ENCODE measurements around the gene FBXW11. TPM values are rescaled to one million over a fixed set of nuclear protein-coding genes. Genes with fewer than 3 reads are reported as not detected.
"Not testable (repeated sequence)": the region's sequence is repeated elsewhere in the genome, so short reads cannot be mapped to it uniquely, and the experiment has no call there.

Gene FBXW11
- total RNA-seq, 1 experiment from 2014 or later = 69.2 TPM

- Histone ChIP-seq H3K9me2 (replicated peaks; ENCODE audit: low read length) (no peaks in the 10 kb centered on the region), H3F3A (ENCODE audit: low read length, unreplicated experiment) (no peaks in the 10 kb centered on the region), H3K79me2 (ENCODE audit: low read length) (peaks cover 96% of the 10 kb centered on the region), H3K4me1 (ENCODE audit: insufficient read depth, low read length) (no peaks in the 10 kb centered on the region), H2AFZ (ENCODE audit: low read length) (no peak overlapping the region), H4K20me1 (ENCODE audit: low read length) (peaks cover 9% of the 10 kb centered on the region; the same call in 1 of the 2 replicates), H3K4me2 (ENCODE audit: low read length) (no peak overlapping the region), H3K4me3 (ENCODE audit: low read length) (no peak overlapping the region), H3K9ac (ENCODE audit: low read length) (no peak overlapping the region), H3K27me3 (ENCODE audit: low read length) (no peaks in the 10 kb centered on the region), H3K36me3 (ENCODE audit: low read depth, low read length) (peaks cover 46% of the 10 kb centered on the region), H3K27ac (ENCODE audit: low read length) (no peak overlapping the region), H3K9me3 (ENCODE audit: low read length) (peaks cover 22% of the 10 kb centered on the region; the same call in 1 of the 2 replicates)
- POLR2A ChIA-PET (ENCODE audit: unreplicated experiment) = no interaction called here
- DNase-seq (no peak), ATAC-seq (no peak)
- CTCF ChIA-PET = no interaction called here
- no TSS peak for BruUV-seq (replicated peaks)
- intact Hi-C loops (cut with micrococcal nuclease) = no loop called here
- TF ChIP-seq CTCF (conservative IDR thresholded peaks at IDR 0.05; ENCODE audit: low read depth, low read length) (no peak), EZH2phosphoT487 (IDR thresholded peaks at IDR 0.05; ENCODE audit: borderline replicate concordance, low read length) (no peak)
Observed at GRCh38 chr5:171978519-171978918, 27.9 kb downstream of the FBXW11 start.

DNA sequence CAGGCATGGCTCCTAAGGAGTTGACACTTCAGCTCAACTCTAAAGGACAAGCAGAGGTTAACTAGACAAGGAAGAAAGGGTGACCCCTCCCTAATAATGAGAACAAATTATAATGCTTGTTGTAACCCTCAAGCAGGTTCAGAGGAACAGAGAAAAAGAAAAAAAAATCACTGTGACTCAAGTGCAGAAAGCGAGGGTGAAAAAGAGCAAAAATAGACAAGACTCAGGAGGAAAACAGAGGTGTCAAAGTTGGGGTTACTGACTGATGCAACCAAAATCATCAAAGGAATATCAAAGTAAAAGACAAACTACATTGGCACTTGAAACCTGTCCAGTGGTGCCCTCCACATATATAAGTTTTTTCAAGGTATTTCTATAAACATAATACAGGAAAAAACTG is 28.4 kb downstream of the FBXW11 start:
- intact Hi-C loops (cut with micrococcal nuclease) = no loop called here
- TF ChIP-seq EZH2 (IDR thresholded peaks at IDR 0.05; ENCODE audit: low read length, unreplicated experiment) = no peak
- no peak for TF ChIP-seq EZH2phosphoT487 (IDR thresholded peaks at IDR 0.05; ENCODE audit: borderline replicate concordance, low read length)
- Histone ChIP-seq H3K36me3 (ENCODE audit: low read depth, low read length) (peaks cover 46% of the 10 kb centered on the region), H3K79me2 (ENCODE audit: low read length) (peaks cover 96% of the 10 kb centered on the region), H3K27ac (ENCODE audit: low read length) (no peak overlapping the region), H3K9ac (ENCODE audit: low read length) (no peak overlapping the region), H3F3A (ENCODE audit: low read length, unreplicated experiment) (no peaks in the 10 kb centered on the region), H2AFZ (ENCODE audit: low read length) (no peak overlapping the region), H3K9me3 (ENCODE audit: low read length) (peaks cover 22% of the 10 kb centered on the region; the same call in 1 of the 2 replicates), H3K4me1 (ENCODE audit: insufficient read depth, low read length) (no peaks in the 10 kb centered on the region), H3K9me2 (replicated peaks; ENCODE audit: low read length) (no peaks in the 10 kb centered on the region), H3K27me3 (ENCODE audit: low read length) (no peaks in the 10 kb centered on the region), H3K4me3 (ENCODE audit: low read length) (no peak overlapping the region), H3K4me2 (ENCODE audit: low read length) (no peak overlapping the region), H4K20me1 (ENCODE audit: low read length) (peaks cover 12% of the 10 kb centered on the region; the same call in 1 of the 2 replicates)
- DNase-seq (no peak), ATAC-seq (no peak)
- no TSS peak for BruUV-seq (replicated peaks)
- POLR2A ChIA-PET (ENCODE audit: unreplicated experiment) = no interaction called here
- CTCF ChIA-PET = no interaction called here

DNA sequence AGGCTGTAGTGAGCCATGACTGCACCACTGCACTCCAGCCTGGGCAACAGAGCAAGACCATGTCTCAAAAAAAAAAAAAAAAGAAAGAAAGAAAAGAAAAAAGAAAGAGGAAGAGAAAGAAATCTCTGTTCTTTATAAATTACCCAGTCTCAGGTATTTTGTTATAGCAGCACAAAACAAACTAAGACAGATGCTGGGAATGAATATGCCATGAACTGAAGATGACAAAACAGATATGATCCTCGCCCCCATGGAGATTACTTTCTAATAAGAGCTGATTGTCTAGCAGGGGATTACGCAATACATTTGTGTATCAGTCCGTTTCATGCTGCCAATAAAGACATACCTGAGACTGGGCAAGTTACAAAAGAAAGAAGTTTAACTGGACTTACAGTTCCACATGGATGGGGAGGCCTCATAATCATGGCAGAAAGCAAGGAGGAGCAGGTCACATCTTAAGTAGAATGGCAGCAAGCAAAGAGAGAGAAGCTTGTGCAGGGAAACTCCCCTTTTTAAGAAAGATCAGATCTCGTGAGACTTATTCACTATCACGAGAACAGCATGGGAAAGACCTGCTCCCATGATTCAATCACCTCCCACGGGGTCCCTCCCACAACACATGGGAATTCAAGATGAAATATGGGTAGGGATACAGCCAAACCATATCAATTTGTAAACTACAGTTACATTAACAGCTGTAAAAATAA is 29.0 kb downstream of the FBXW11 start:
- CTCF ChIA-PET; H3K4me3 ChIP-seq (ENCODE audit: low read length); H3K27me3 ChIP-seq (ENCODE audit: low read length); BruUV-seq (replicated peaks); H3K9ac ChIP-seq (ENCODE audit: low read length); H3F3A ChIP-seq (ENCODE audit: low read length, unreplicated experiment); H3K9me2 ChIP-seq (replicated peaks; ENCODE audit: low read length); DNase-seq; H3K27ac ChIP-seq (ENCODE audit: low read length); H3K4me1 ChIP-seq (ENCODE audit: insufficient read depth, low read length); POLR2A ChIA-PET (ENCODE audit: unreplicated experiment); H3K4me2 ChIP-seq (ENCODE audit: low read length); H2AFZ ChIP-seq (ENCODE audit: low read length); intact Hi-C loops (cut with micrococcal nuclease); ATAC-seq: not testable (repeated sequence)
- Histone ChIP-seq H3K9me3 (ENCODE audit: low read length) (peaks cover 22% of the 10 kb centered on the region; the same call in 1 of the 2 replicates), H4K20me1 (ENCODE audit: low read length) (peaks cover 12% of the 10 kb centered on the region; the same call in 1 of the 2 replicates), H3K79me2 (ENCODE audit: low read length) (peaks cover 95% of the 10 kb centered on the region), H3K36me3 (ENCODE audit: low read depth, low read length) (peaks cover 40% of the 10 kb centered on the region)

Measured in PC-3 (cell line).